Measurements from ENCODE around the gene GIMAP6. TPM values are rescaled to one million over a fixed set of nuclear protein-coding genes. Genes with fewer than 3 reads are reported as not detected.

The GIMAP6 gene
- total and polyA plus RNA-seq, 2 of the 4 experiments (the other 2 are of a cell fraction), result not detected

DNA sequence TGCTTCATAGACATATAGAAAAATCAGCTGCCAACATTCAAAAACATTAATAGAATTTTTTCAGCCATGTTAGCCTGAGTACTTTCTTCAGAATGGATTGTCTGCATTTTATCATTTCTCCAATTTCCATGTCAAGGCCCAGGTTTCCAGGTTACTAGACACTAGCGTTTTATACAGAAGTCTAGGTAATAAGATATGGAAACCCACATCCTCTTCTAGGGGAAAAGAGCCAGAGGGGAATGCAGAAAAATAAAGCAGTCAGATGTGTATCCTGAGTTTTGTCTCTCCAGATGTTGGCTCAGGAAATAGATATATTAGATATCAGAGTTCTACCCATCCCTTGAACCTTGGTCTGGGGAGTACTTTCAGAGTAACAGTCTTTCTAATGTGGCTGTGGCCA is 44.6 kb downstream of the GIMAP6 start:
- Histone ChIP-seq H2BK120ac (ENCODE audit: low read depth, low read length) (no peak overlapping the region), H3K14ac (replicated peaks; ENCODE audit: low read depth, low read length) (no peak overlapping the region), H3K27ac (ENCODE audit: insufficient read depth, low read length) (no peak overlapping the region), H3K18ac (ENCODE audit: low read depth, low read length) (no peak overlapping the region), H3K9me3 (ENCODE audit: control insufficient read depth, insufficient read depth, low read length) (peaks cover 7% of the 10 kb centered on the region), H3K9ac (ENCODE audit: low read depth, low read length) (no peak overlapping the region), H2BK15ac (ENCODE audit: low read depth, low read length) (no peak overlapping the region), H3K79me1 (ENCODE audit: low read depth in 1 of 2, low read length in 2 of 2) (no peaks in the 10 kb centered on the region), H2AK9ac (replicated peaks; ENCODE audit: low read depth, low read length, poor library complexity) (no peak overlapping the region), H3K4me1 (ENCODE audit: control insufficient read depth, insufficient read depth, low read length) (no peaks in the 10 kb centered on the region), H3K27me3 (ENCODE audit: control insufficient read depth, insufficient read depth, low read length) (no peaks in the 10 kb centered on the region), H3K23ac (ENCODE audit: low read depth, low read length) (no peak overlapping the region), H2BK20ac (ENCODE audit: low read depth, low read length) (no peak overlapping the region), H4K8ac (ENCODE audit: low read depth in 2 of 2, low read length in 2 of 2) (no peak overlapping the region), H3K56ac (ENCODE audit: extremely low read depth, insufficient read depth, low read length) (no peak overlapping the region), H2AK5ac (ENCODE audit: low read depth, low read length) (no peak overlapping the region), H4K5ac (ENCODE audit: low read depth, low read length) (no peak overlapping the region), H3K36me3 (ENCODE audit: control insufficient read depth, insufficient read depth, low read length) (no peaks in the 10 kb centered on the region), H3K4ac (ENCODE audit: low read depth, low read length) (no peak overlapping the region), H2AFZ (replicated peaks; ENCODE audit: low read length, poor library complexity) (no peak overlapping the region), H4K91ac (ENCODE audit: insufficient read depth, low read depth, low read length) (no peak overlapping the region), H3K4me3 (ENCODE audit: insufficient read depth, low read depth, low read length) (no peak overlapping the region), H4K20me1 (ENCODE audit: insufficient read depth, low read length) (no peaks in the 10 kb centered on the region), H2BK5ac (ENCODE audit: low read depth, low read length, poor library complexity, severe bottlenecking) (no peak overlapping the region), H3K4me2 (ENCODE audit: low read depth, low read length) (no peak overlapping the region), H3K9me1 (ENCODE audit: insufficient read depth, low read length) (no peaks in the 10 kb centered on the region)
- intact Hi-C loops (cut with micrococcal nuclease), result no loop called here
- in situ Hi-C loops (cut with MboI; ENCODE audit: low sequenced_read_pairs), result no loop called here
- dilution Hi-C loops (cut with HindIII; ENCODE audit: low sequenced_read_pairs, unreplicated experiment), result no loop called here
- ATAC-seq (ENCODE audit: low read depth), result no peak
- no CpG with 5 or more reads among the region's 1 CpG for WGBS, 2 experiments (ENCODE audit: extremely low coverage in 2 of 2, insufficient read length in 1 of 2)
- TF ChIP-seq, protein P1, sequence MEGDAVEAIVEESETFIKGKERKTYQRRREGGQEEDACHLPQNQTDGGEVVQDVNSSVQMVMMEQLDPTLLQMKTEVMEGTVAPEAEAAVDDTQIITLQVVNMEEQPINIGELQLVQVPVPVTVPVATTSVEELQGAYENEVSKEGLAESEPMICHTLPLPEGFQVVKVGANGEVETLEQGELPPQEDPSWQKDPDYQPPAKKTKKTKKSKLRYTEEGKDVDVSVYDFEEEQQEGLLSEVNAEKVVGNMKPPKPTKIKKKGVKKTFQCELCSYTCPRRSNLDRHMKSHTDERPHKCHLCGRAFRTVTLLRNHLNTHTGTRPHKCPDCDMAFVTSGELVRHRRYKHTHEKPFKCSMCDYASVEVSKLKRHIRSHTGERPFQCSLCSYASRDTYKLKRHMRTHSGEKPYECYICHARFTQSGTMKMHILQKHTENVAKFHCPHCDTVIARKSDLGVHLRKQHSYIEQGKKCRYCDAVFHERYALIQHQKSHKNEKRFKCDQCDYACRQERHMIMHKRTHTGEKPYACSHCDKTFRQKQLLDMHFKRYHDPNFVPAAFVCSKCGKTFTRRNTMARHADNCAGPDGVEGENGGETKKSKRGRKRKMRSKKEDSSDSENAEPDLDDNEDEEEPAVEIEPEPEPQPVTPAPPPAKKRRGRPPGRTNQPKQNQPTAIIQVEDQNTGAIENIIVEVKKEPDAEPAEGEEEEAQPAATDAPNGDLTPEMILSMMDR (conservative IDR thresholded peaks at IDR 0.05; ENCODE audit: low read depth, low read length), result no peak
- TF ChIP-seq, protein P2, sequence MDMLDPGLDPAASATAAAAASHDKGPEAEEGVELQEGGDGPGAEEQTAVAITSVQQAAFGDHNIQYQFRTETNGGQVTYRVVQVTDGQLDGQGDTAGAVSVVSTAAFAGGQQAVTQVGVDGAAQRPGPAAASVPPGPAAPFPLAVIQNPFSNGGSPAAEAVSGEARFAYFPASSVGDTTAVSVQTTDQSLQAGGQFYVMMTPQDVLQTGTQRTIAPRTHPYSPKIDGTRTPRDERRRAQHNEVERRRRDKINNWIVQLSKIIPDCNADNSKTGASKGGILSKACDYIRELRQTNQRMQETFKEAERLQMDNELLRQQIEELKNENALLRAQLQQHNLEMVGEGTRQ (IDR thresholded peaks at IDR 0.05; ENCODE audit: low read depth, low read length), result no peak
- TF ChIP-seq CEBPB (IDR thresholded peaks at IDR 0.05; ENCODE audit: low read depth, low read length) (no peak), MAZ (IDR thresholded peaks at IDR 0.05; ENCODE audit: borderline replicate concordance, low read depth, low read length) (no peak), RFX5 (IDR thresholded peaks at IDR 0.05; ENCODE audit: low read depth, low read length) (no peak), RAD21 (IDR thresholded peaks at IDR 0.05; ENCODE audit: low read length) (no peak), CHD1 (IDR thresholded peaks at IDR 0.05; ENCODE audit: low read depth, low read length) (no peak), MAFK (IDR thresholded peaks at IDR 0.05; ENCODE audit: low read depth, low read length) (no peak), FOS (IDR thresholded peaks at IDR 0.05; ENCODE audit: low read depth, low read length) (no peak), BHLHE40 (IDR thresholded peaks at IDR 0.05; ENCODE audit: low read depth, low read length) (no peak), MXI1 (IDR thresholded peaks at IDR 0.05; ENCODE audit: borderline replicate concordance, low read depth, low read length) (no peak), POLR2A (IDR thresholded peaks at IDR 0.05; ENCODE audit: low read depth, low read length) (no peak), NFE2L2 (IDR thresholded peaks at IDR 0.05; ENCODE audit: low read depth, low read length) (no peak)
- BruUV-seq (replicated peaks), result no TSS peak
- ChIA-PET CTCF (no interaction called here), POLR2A (ENCODE audit: unreplicated experiment) (no interaction called here)
- no peak for DNase-seq
